ENCODE measurements around the gene ANKRD13B.

DNA sequence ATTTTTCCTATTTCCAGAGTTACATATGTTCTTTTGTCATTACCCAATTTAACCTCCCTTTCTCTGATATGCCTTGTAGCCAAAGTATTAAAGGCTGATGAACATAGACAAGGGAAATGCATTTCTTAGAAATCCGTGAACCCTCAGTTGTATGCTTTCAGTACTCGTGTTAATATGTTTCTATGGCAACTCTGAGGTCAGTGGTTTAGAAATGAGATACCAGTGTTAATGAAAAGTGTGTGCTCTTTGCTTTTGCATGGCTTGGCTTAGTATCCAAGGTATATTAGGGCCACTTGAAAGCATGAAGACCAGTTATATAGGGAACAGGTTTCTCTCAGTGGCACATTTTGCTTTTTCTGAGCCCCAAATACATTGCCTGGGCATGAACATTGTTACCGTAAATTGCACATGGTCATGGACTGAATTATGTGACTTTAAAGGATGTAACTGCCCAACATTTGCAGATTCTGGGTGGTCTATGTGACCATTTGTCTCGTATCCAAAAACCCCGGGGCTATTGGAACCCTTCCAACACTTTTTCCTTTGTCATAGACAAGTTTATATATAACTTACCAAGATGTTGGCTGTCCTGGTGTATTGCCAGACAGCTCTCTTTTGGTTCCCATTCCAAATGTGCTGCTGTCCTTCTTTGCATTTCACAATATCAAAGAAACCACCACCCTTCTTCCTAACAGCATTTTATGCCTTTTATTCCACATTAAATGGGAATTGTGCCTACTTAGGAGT lies 43.6 kb upstream of the ANKRD13B start:
- TF ChIP-seq, protein P1, sequence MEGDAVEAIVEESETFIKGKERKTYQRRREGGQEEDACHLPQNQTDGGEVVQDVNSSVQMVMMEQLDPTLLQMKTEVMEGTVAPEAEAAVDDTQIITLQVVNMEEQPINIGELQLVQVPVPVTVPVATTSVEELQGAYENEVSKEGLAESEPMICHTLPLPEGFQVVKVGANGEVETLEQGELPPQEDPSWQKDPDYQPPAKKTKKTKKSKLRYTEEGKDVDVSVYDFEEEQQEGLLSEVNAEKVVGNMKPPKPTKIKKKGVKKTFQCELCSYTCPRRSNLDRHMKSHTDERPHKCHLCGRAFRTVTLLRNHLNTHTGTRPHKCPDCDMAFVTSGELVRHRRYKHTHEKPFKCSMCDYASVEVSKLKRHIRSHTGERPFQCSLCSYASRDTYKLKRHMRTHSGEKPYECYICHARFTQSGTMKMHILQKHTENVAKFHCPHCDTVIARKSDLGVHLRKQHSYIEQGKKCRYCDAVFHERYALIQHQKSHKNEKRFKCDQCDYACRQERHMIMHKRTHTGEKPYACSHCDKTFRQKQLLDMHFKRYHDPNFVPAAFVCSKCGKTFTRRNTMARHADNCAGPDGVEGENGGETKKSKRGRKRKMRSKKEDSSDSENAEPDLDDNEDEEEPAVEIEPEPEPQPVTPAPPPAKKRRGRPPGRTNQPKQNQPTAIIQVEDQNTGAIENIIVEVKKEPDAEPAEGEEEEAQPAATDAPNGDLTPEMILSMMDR (IDR thresholded peaks at IDR 0.05), result no peak
- TF ChIP-seq POLR2AphosphoS5 (IDR thresholded peaks at IDR 0.05), result no peak

Measured in breast epithelium (tissue), 3 donors.